LoVo (cell line): ENCODE measurements around the gene ITSN1.

Source experiments
- DNase-seq: peaks from one replicate; pipeline ENCODE4 v3.0.0-alpha.2; 2016; ENCODE audit warnings: low spot score

Gene ITSN1

GRCh38 chr21:33731447-33731846 is 89.1 kb downstream of the ITSN1 start:
- DNase-seq = no peak

- DNase-seq = no peak
These were observed 89.7 kb downstream of the ITSN1 start for GRCh38 chr21:33732038-33732437.

GRCh38 chr21:33733601-33734000 is 91.3 kb downstream of the ITSN1 start:
- DNase-seq = no peak

- no peak for DNase-seq
These were observed 92.0 kb downstream of the ITSN1 start for GRCh38 chr21:33734291-33734690.

- DNase-seq = no peak
These were observed 92.5 kb downstream of the ITSN1 start for GRCh38 chr21:33734818-33735217.

- DNase-seq = no peak
These were observed 94.3 kb downstream of the ITSN1 start for GRCh38 chr21:33736569-33736968.

- DNase-seq = no peak
These were observed 97.4 kb downstream of the ITSN1 start for GRCh38 chr21:33739701-33740100.

GRCh38 chr21:33747420-33747819 is 105.1 kb downstream of the ITSN1 start:
- DNase-seq = no peak

- DNase-seq = no peak
These were observed 106.6 kb downstream of the ITSN1 start for GRCh38 chr21:33748903-33749302.

GRCh38 chr21:33750017-33750416 is 107.7 kb downstream of the ITSN1 start:
- DNase-seq = no peak

- DNase-seq = no peak
These were observed 108.8 kb downstream of the ITSN1 start for GRCh38 chr21:33751120-33751519.

- DNase-seq = no peak
These were observed 109.2 kb downstream of the ITSN1 start for GRCh38 chr21:33751533-33751932.

GRCh38 chr21:33752260-33752659 is 110.0 kb downstream of the ITSN1 start:
- no peak for DNase-seq

GRCh38 chr21:33753886-33754285 is 111.6 kb downstream of the ITSN1 start:
- DNase-seq = no peak

- no peak for DNase-seq
These were observed 112.2 kb downstream of the ITSN1 start for GRCh38 chr21:33754481-33754880.

GRCh38 chr21:33755354-33755753 is 113.1 kb downstream of the ITSN1 start:
- no peak for DNase-seq

- no peak for DNase-seq
These were observed 118.5 kb downstream of the ITSN1 start for GRCh38 chr21:33760641-33761440.

- DNase-seq = peak; percentile 19
These were observed 119.2 kb downstream of the ITSN1 start for GRCh38 chr21:33761441-33762036.

GRCh38 chr21:33762803-33763581 is 120.7 kb downstream of the ITSN1 start:
- DNase-seq = no peak

- no peak for DNase-seq
These were observed 121.2 kb downstream of the ITSN1 start for GRCh38 chr21:33763582-33763899.

GRCh38 chr21:33767236-33767635 is 124.9 kb downstream of the ITSN1 start:
- DNase-seq = no peak

- DNase-seq = no peak
These were observed 125.7 kb downstream of the ITSN1 start for GRCh38 chr21:33767960-33768359.

- DNase-seq = no peak
These were observed 126.8 kb downstream of the ITSN1 start for GRCh38 chr21:33769057-33769456.
